HepG2 (cell line): Measurements from ENCODE around the gene ASGR1.

Experiments used
- E2F5 ChIP-seq: sonication (generic); formaldehyde crosslinking; conservative IDR thresholded peaks from 2 replicates; pipeline ENCODE4 v1.4.0; 2020; ENCODE audit warnings: missing genetic modification reagents
- JUN ChIP-seq: sonication (generic); formaldehyde crosslinking; IDR thresholded peaks from 2 replicates; pipeline ENCODE4 v1.4.0; 2020; ENCODE audit warnings: mild to moderate bottlenecking, missing genetic modification reagents
- MLLT10 ChIP-seq: sonication (generic); formaldehyde crosslinking; IDR thresholded peaks from 2 replicates; pipeline ENCODE4 v1.4.0; 2020; ENCODE audit warnings: missing genetic modification reagents
- PLRG1 ChIP-seq: fragments of 450-650 bp; conservative IDR thresholded peaks from 2 replicates; pipeline ENCODE4 v1.6.1; 2016
- PTBP1 ChIP-seq: fragments of 200-400 bp; formaldehyde crosslinking; IDR thresholded peaks from 2 replicates; pipeline ENCODE4 v1.6.1; 2018; ENCODE audit warnings: low read length, low read depth; ENCODE audit not compliant: poor library complexity, severe bottlenecking
- SMC3 ChIP-seq: IDR thresholded peaks from 2 replicates; pipeline ENCODE4 v1.6.1; 2011; ENCODE audit warnings: low read length, improper control_type of control experiment
- ZNF768 ChIP-seq: sonication (generic); formaldehyde crosslinking; IDR thresholded peaks from 2 replicates; pipeline ENCODE4 v1.4.0; 2020; ENCODE audit warnings: missing genetic modification reagents
- TF ChIP-seq, protein P1 (sequence below): sonication (generic); formaldehyde crosslinking; IDR thresholded peaks from 2 replicates; pipeline ENCODE4 v1.5.0; 2020; ENCODE audit warnings: mild to moderate bottlenecking, missing genetic modification reagents, moderate library complexity

DNA sequence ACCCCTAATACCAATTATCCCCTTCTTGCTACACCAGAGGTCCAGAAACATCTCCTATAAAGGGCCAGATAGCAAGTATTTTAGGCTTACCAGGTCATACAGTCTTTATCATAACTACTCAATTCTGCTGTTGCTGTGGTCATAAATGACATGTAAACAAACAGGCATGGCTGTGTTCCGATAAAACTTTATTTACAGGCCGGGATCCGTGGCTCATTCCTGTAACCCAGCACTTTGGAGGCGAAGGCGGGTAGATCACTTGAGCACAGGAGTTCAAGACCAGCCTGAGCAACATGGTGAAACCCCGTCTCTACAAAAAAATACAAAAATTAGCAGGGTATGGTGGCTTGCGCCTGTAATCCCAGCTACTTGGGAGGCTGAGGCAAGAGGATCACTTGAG is 12.3 kb downstream of the ASGR1 start:
- TF ChIP-seq E2F5 (CRISPR knock-in tag) (no peak), MLLT10 (no peak), JUN (CRISPR knock-in tag) (no peak), PLRG1 (no peak), PTBP1 (no peak), ZNF768 (CRISPR knock-in tag) (no peak), SMC3 (no peak)
- TF ChIP-seq, protein P1, sequence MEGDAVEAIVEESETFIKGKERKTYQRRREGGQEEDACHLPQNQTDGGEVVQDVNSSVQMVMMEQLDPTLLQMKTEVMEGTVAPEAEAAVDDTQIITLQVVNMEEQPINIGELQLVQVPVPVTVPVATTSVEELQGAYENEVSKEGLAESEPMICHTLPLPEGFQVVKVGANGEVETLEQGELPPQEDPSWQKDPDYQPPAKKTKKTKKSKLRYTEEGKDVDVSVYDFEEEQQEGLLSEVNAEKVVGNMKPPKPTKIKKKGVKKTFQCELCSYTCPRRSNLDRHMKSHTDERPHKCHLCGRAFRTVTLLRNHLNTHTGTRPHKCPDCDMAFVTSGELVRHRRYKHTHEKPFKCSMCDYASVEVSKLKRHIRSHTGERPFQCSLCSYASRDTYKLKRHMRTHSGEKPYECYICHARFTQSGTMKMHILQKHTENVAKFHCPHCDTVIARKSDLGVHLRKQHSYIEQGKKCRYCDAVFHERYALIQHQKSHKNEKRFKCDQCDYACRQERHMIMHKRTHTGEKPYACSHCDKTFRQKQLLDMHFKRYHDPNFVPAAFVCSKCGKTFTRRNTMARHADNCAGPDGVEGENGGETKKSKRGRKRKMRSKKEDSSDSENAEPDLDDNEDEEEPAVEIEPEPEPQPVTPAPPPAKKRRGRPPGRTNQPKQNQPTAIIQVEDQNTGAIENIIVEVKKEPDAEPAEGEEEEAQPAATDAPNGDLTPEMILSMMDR (CRISPR knock-in tag), result no peak
